ENCODE measurements around the gene CDH16.
"Not testable (repeated sequence)": the region's sequence is repeated elsewhere in the genome, so short reads cannot be mapped to it uniquely, and the experiment has no call there.

The CDH16 gene

DNA sequence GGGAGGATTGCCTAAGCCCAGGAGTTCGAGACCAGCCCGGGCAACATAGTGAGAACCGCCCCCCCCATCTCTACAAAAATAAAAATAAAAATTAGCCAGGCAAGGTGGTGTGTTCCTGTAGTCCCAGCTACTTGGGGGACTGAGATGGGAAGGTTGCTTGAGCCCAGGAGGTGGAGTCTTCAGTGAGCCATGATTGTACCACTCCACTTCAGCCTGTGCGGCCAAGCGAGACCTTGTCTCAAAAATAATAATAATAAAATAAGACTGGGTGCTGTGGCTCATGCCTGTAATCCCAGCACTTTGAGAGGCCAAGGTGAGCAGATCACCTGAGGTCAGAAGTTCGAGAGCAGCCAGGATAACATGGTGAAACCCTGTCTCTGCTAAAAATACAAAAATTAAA lies 26.9 kb downstream of the CDH16 start:
- DNase-seq, result no peak

- DNase-seq, result no peak
Measured at GRCh38 chr16:66891360-66891759, 27.3 kb downstream of the CDH16 start.

DNA sequence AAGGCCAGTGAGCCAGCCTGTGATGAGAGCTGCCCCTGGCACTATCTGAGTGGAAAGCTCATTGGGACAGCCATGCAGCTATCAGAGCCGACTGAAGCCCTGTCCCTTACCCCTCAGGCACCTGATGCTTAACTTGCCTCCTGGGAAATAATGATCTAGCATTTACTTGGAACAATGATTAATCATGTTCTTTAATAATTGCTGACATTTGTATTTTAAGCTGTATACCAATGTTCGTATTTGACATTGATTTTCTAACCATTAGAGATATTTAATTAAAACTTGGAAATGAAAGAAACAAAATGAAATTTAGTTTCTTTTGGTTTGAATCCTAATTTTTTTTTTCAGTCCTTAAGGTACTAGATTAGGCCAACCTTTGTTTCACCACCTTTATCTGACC lies 27.9 kb downstream of the CDH16 start:
- DNase-seq, result no peak

DNA sequence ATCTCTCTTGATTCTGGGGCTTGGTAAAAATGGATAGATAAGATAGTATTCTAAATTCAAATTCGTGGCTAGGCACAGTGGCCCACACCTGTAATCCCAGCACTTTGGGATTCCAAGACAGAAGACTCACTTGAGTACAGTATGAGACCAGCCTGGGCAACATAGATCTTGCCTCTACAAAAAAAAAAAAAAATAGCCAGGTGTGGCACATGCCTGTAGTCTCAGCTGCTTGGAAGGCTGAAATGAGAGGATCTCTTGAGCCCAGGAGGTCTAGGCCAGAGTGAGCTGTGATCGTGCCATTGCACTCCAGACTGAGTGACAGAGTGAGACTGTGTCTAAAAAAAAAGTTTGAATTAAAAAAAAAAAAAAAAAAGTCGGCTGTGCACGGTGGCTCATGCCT lies 29.1 kb downstream of the CDH16 start:
- no peak for DNase-seq

DNA sequence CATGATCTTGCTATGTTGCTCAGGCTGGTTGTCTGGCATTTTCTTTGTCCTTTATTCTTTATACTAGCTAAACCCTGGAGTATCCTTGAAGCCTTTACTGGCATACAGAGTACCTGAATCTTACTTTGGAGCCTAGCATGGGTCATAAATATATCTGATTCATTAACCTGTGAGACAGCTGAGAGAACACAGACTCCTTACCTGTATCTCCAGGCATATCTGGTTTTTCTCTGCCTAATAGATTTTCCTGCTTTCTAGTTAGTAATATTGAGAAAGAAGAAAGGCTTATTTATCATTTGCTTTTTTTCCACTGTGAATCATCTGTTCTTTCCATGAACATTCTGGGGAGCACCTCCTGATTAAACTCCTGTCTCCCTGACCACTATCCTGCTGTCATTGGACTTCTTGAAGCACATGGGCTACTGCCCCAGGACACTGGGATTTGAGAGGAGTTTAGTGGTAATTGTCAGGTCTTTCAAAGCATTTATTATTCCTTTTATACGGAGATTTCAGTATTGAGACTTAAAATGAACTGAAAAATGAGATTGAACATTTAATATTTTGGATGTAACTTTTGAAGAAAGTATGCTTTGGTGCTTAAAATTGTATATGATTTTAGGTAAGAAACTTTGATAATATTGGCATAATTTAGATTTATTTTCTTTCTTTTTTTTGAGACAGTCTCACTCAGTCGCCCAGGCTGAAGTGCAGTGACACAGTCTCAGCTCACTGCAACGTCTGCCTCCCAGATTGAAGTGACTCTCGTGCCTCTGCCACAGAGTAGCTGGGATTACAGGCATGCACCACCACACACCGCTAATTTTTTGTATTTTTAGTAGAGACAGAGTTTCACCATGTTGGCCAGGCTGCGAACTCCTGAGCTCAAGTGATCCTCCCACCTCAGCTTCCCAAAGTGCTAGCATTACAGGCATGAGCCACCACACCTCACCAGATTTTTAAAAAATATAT lies 29.8 kb downstream of the CDH16 start:
- DNase-seq, result peak; percentile 6

DNA sequence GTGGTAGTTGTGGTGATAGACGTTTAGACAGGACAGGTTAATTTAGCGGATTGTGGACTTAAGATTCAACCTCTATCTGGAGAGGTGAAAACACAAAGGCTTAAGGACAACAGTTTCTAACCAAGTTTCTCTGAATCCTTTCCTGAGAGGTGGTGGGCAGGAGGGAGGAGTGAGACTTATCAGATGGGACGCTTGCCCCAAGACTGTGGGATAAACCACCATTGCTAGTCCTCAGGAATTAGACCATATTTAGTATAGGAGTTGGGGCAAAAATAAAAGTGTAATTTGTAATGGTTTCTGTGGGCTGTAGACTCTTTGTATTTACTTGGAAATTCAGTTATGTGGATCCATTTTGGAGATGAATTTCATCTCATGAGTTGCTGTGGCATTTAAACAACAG lies 31.8 kb downstream of the CDH16 start:
- no peak for DNase-seq

DNA sequence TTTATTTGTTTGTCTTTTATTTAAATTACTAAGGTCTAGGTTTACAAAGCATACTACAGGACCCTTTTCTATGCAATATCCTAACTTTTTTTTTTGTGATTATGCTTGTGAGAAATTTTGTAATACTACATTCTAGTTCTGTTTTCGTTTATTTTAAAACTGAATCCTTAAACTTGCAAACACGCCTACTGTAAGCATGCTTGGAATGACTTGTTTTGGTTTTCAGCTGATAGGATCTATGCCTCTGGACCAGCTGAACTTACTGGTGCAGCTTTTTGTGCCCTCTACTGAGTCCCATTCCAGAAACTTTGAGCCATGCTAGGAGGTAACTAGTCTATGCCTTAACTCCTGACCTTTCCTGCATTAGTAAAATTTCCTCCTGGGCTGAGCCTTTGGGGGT lies 32.4 kb downstream of the CDH16 start:
- no peak for DNase-seq

DNA sequence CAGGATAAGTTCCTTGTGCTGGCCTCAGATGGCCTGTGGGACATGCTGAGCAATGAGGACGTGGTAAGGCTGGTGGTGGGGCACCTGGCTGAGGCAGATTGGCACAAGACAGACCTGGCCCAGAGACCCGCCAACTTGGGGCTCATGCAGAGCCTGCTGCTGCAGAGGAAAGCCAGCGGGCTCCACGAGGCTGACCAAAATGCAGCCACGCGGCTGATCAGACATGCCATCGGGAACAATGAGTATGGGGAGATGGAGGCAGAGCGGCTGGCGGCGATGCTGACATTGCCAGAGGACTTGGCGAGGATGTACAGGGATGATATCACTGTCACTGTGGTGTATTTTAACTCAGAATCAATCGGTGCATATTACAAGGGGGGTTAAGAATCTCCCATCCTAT lies 33.2 kb downstream of the CDH16 start:
- no peak for DNase-seq

- DNase-seq, result no peak
Measured at GRCh38 chr16:66882702-66883101, 36.0 kb downstream of the CDH16 start.

DNA sequence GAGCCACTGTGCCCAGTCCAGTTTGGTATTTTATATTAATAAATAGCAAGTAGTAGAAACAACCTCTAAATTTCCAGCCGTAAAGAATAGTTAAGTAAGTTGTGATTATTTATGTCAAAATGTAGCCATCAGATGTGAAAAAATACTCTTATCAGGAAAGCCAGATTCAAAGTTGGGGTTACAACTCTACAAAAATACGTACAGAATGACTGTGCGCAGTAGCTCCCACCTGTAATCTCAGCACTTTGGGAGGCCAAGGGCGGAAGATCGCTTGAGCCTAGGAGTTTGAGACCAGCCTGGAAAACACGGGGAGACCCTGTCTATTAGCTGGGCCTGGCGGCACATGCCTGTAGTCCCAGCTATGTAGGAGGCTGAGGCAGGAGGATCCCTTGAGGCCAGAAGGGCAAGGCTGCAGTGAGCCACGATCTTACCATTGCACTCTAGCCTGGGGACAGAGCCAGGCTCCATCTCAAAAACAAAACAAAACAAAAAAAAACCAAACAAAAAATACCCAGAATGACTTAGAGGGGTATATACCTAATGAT lies 36.6 kb downstream of the CDH16 start:
- no peak for DNase-seq

DNA sequence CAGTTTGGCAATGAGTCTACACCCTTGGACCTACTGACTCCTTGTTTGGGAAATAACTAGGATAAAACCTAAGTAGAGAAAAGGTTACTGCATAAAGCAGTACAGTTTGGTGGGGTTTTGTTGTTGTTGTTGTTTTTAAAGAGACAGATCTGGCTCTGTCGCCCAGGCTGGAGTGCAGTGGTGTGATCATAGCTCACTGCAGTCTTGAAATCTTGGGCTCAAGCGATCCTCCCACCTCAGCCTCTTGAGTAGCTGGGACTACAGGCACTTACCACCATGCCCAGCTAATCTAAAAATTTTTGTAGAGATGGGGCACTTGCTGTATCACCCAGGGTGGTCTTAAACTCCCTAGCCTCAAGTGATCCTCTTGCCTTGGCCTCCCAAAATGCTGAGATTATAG lies 37.1 kb downstream of the CDH16 start:
- no peak for DNase-seq

GRCh38 chr16:66881014-66881417 lies 37.7 kb downstream of the CDH16 start:
- no peak for DNase-seq

DNA sequence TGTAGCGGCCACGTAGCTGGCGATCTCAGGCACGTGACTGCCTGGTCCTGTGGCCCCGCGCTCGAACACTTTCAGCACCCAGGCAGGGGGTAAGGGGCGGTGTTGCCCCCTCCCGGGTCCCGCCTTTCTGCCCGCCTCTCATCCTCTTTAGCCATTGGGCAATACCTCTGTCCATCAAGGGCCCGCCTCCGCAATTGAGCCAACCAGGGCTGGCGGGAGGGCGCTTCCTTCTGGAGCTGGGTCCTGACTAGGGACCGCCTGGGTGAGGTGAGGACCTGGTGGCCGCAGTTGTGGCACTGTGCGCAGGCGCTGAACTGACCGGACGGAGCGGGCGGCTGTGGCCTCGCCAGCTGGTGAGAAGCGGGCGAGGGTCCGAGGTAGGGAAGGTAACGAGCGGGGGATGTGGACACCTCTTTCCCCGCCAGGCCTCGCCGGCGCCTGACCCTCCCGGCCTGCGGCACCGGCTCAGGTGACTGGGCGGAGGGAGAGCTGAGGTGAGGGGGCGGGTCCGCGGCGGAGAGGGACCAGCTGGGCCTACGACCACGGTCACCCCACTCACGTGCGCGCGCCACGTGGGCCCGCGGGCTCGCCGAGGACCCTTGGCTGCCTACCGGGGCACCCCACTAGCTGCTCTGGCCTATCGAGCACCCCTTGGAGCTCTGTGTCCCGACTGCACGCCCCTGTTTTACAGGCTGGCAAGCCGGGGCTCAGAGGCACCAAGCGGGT lies 38.2 kb downstream of the CDH16 start, which contains the start of gene PDP2:
PDP2 (plus strand) TSS at position 228 of the 726 bp plus-strand sequence. CDS start 3,770 bp downstream, outside the sequence.
- peak; percentile 93 for DNase-seq

- no peak for DNase-seq
Measured at GRCh38 chr16:66878067-66878466, 40.6 kb downstream of the CDH16 start.

GRCh38 chr16:66874079-66874775 lies 44.5 kb downstream of the CDH16 start:
- DNase-seq, result no peak

DNA sequence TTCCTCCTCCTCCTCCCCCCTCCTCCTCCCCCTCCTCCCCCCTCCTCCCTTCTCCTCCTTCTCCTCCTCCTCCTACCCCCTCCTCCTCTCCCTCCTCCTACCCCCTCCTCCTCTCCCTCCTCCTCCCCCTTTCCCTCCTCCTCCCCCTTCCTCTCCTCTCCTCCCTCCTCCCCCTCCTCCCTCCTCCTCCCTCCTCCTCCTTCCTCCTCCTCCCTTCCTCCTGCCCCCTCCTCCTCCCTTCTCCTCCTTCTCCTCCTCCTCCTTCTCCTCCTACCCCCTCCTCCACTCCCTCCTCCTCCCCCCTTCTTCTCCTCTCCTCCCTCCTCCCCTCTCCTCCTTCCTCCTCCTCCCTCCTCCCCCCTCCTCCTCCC lies 45.0 kb downstream of the CDH16 start:
- DNase-seq, result no peak

GRCh38 chr16:66872943-66873684 lies 45.6 kb downstream of the CDH16 start:
- DNase-seq, result peak; percentile 90

DNA sequence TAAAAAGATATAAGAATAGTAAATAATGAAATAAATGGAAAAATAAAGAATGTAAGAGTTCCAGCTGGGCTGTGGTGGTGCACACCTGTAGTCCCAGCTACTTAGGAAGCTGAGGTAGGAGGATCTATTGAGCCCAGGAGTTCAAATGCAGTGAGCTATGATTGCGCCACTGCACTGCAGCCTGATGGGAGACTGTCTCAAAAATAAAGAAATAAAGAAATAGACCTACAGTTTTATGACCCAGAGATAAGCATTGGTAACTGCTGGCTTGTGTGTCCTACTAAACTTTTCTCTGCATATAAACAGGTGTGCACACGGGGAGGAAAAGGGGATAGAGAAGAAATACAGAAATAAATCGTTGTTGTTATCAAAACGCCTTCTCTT lies 46.1 kb downstream of the CDH16 start:
- DNase-seq, result no peak

GRCh38 chr16:66871840-66872239 lies 46.8 kb downstream of the CDH16 start:
- no peak for DNase-seq

- not testable (repeated sequence) for DNase-seq
Measured at GRCh38 chr16:66871363-66871762, 47.3 kb downstream of the CDH16 start.

DNA sequence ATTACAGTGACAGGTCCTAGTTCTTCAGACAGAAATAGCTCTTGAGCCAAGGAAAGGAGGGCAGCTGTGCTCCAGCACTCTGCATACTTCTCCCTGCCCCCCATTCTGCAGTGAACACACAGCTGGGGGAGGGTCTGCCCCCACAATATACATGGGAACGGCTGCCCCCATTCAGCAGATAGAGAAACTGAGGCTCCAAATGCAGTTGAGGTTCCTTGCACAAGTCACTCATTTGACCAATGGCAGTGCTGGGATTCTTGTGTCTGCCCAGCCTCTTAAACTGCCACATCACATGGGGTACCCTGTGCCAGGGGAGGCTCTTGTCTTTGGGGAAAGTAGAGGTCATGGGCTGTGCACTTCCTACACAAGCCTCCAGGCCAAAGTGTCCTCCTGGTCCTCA lies 49.3 kb downstream of the CDH16 start:
- DNase-seq, result no peak

GRCh38 chr16:66863707-66864106 lies 55.0 kb downstream of the CDH16 start:
- DNase-seq, result no peak
